Progenitor cell of endocrine pancreas (in vitro differentiated cells): ENCODE data around the gene KCNIP4. TPM values are rescaled to one million over a fixed set of nuclear protein-coding genes. Genes with fewer than 3 reads are reported as not detected.
"Not testable (repeated sequence)": the region's sequence is repeated elsewhere in the genome, so short reads cannot be mapped to it uniquely, and the experiment has no call there.

Experiments used
- DNase-seq: peaks from one replicate; pipeline ENCODE4 v3.0.0; 2021; ENCODE audit warnings: low spot score; ENCODE audit not compliant: unreplicated experiment
- H3K27ac Mint-ChIP-seq: 2 replicates; pipeline ENCODE4 v1.8.0; 2021; ENCODE audit warnings: mild to moderate bottlenecking, moderate library complexity, mixed read lengths
- H3K27me3 Mint-ChIP-seq: 2 replicates; pipeline ENCODE4 v1.8.0; 2021; ENCODE audit warnings: mixed read lengths
- H3K36me3 Mint-ChIP-seq: 2 replicates; pipeline ENCODE4 v1.8.0; 2022; ENCODE audit warnings: mixed read lengths; ENCODE audit not compliant: insufficient read depth
- H3K4me1 Mint-ChIP-seq: 2 replicates; pipeline ENCODE4 v1.8.0; 2021; ENCODE audit warnings: low read depth, mixed read lengths
- H3K4me3 Mint-ChIP-seq: 2 replicates; pipeline ENCODE4 v1.8.0; 2021; ENCODE audit warnings: low read depth, mild to moderate bottlenecking, moderate library complexity, mixed read lengths
- H3K9me3 Mint-ChIP-seq: 2 replicates; pipeline ENCODE4 v1.8.0; 2021; ENCODE audit warnings: low read depth, mixed read lengths
- CTCF ChIP-seq: fragments of 200-600 bp; sonication (generic); IDR thresholded peaks from one replicate; pipeline ENCODE4 v1.5.0; 2021; ENCODE audit warnings: antibody characterized with exemption, mild to moderate bottlenecking; ENCODE audit not compliant: unreplicated experiment
- total RNA-seq: library from RNA; stranded (reverse); gene quantifications from 2 replicates; pipeline ENCODE4 v1.2.1, GENCODE V29; 2021

The KCNIP4 gene
- total RNA-seq, 1 donor from 2014 or later: 0.43 TPM

GRCh38 chr4:20813700-20814099 is 1134.9 kb downstream of the KCNIP4 start:
- H3K9me3 Mint-ChIP-seq: no peaks in the 10 kb centered on the region
- H3K36me3 Mint-ChIP-seq: no peaks in the 10 kb centered on the region
- no peak overlapping the region for H3K4me3 Mint-ChIP-seq
- no peak overlapping the region for H3K27ac Mint-ChIP-seq
- no peak for DNase-seq
- TF ChIP-seq CTCF: no peak
- H3K4me1 Mint-ChIP-seq: peaks cover 19% of the 10 kb centered on the region
- H3K27me3 Mint-ChIP-seq: no peaks in the 10 kb centered on the region

- H3K27ac Mint-ChIP-seq: no peak overlapping the region
- no peak for DNase-seq
- no peak for TF ChIP-seq CTCF
- no peaks in the 10 kb centered on the region for H3K27me3 Mint-ChIP-seq
- H3K36me3 Mint-ChIP-seq: no peaks in the 10 kb centered on the region
- peaks cover 2% of the 10 kb centered on the region for H3K9me3 Mint-ChIP-seq
- peaks cover 22% of the 10 kb centered on the region for H3K4me1 Mint-ChIP-seq
- H3K4me3 Mint-ChIP-seq: no peak overlapping the region
These were observed 1138.8 kb downstream of the KCNIP4 start for GRCh38 chr4:20809812-20810211.

- H3K4me3 Mint-ChIP-seq: no peak overlapping the region
- peaks cover 18% of the 10 kb centered on the region for H3K4me1 Mint-ChIP-seq
- H3K36me3 Mint-ChIP-seq: no peaks in the 10 kb centered on the region
- peaks cover 6% of the 10 kb centered on the region for H3K9me3 Mint-ChIP-seq
- H3K27me3 Mint-ChIP-seq: no peaks in the 10 kb centered on the region
- no peak for DNase-seq
- no peak overlapping the region for H3K27ac Mint-ChIP-seq
- no peak for TF ChIP-seq CTCF
These were observed 1142.9 kb downstream of the KCNIP4 start for GRCh38 chr4:20805716-20806115.

GRCh38 chr4:20787940-20788665 is 1160.5 kb downstream of the KCNIP4 start:
- no peak for TF ChIP-seq CTCF
- Mint-ChIP-seq H3K27ac (no peak overlapping the region), H3K27me3 (no peaks in the 10 kb centered on the region), H3K4me1 (no peaks in the 10 kb centered on the region), H3K36me3 (peaks cover under 1% of the 10 kb centered on the region), H3K4me3 (no peak overlapping the region), H3K9me3 (peaks cover 4% of the 10 kb centered on the region)
- no peak for DNase-seq

- not testable (repeated sequence) for H3K36me3 Mint-ChIP-seq, H3K4me1 Mint-ChIP-seq, DNase-seq, H3K27me3 Mint-ChIP-seq, H3K4me3 Mint-ChIP-seq, H3K27ac Mint-ChIP-seq
- peaks cover 21% of the 10 kb centered on the region for H3K9me3 Mint-ChIP-seq
These were observed 1165.4 kb downstream of the KCNIP4 start for GRCh38 chr4:20783134-20783533.

- peaks cover 4% of the 10 kb centered on the region for H3K36me3 Mint-ChIP-seq
- peaks cover 3% of the 10 kb centered on the region for H3K4me1 Mint-ChIP-seq
- peaks cover 21% of the 10 kb centered on the region for H3K9me3 Mint-ChIP-seq
- TF ChIP-seq CTCF: no peak
- no peak for DNase-seq
- no peaks in the 10 kb centered on the region for H3K27me3 Mint-ChIP-seq
- no peak overlapping the region for H3K27ac Mint-ChIP-seq
- no peak overlapping the region for H3K4me3 Mint-ChIP-seq
These were observed 1169.7 kb downstream of the KCNIP4 start for GRCh38 chr4:20778896-20779295.
